ENCODE data around the gene TBRG1. TPM values are rescaled to one million over a fixed set of nuclear protein-coding genes. Genes with fewer than 3 reads are reported as not detected.

The TBRG1 gene, protein sequence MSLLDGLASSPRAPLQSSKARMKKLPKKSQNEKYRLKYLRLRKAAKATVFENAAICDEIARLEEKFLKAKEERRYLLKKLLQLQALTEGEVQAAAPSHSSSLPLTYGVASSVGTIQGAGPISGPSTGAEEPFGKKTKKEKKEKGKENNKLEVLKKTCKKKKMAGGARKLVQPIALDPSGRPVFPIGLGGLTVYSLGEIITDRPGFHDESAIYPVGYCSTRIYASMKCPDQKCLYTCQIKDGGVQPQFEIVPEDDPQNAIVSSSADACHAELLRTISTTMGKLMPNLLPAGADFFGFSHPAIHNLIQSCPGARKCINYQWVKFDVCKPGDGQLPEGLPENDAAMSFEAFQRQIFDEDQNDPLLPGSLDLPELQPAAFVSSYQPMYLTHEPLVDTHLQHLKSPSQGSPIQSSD
- 10 to 100 TPM; 15.4 to 31.2 (median 19.8) TPM for total RNA-seq

- peak in 1 of 6 experiments; percentile 9 for TF ChIP-seq CTCF (IDR thresholded peaks at IDR 0.05)
- TF ChIP-seq POLR2A (IDR thresholded peaks at IDR 0.05): peak in 3 of 4 donors; percentile 35 to 86 (median 83)
- intact Hi-C loops (cut with DNase I): no loop called here
- peak within 1 kb of the TSS; percentile 57 to 91 (median 72) for H3K4me3 ChIP-seq
- peaks cover 0 to 11% (median 0%) of the 10 kb centered on the region in 4 donors for H3K27me3 ChIP-seq
- peaks cover 5 to 32% (median 18%) of the 10 kb centered on the region in 3 donors for H3K4me1 ChIP-seq
- no peaks in the 10 kb centered on the region for H3K9me3 ChIP-seq
- H3K36me3 ChIP-seq: peaks cover 6 to 31% (median 16%) of the 10 kb centered on the region in 3 donors
- peak; percentile 42 for DNase-seq
- H3K27ac ChIP-seq: peak within 1 kb of the TSS; percentile 84 to 94 (median 87)
- WGBS, 2 donors: 0 to 1% methylated on average over 14 to 25 of the region's 57 CpGs
These were observed at the start of gene TBRG1 for GRCh38 chr11:124622531-124623451. Gene TBRG1 (plus strand): TSS chr11:124622864. CDS start chr11:124623084, 220 bp downstream.

GRCh38 chr11:124577716-124578427, 44.8 kb upstream of the TBRG1 start:
- no peak for TF ChIP-seq CTCF (IDR thresholded peaks at IDR 0.05)
- TF ChIP-seq POLR2A (IDR thresholded peaks at IDR 0.05): no peak
- no peak for DNase-seq
- WGBS, 2 donors: 74% methylated on average over 6 of the region's 6 CpGs

GRCh38 chr11:124578761-124579160, 43.9 kb upstream of the TBRG1 start:
- WGBS, 2 donors: 40 to 50% methylated on average over 4 of the region's 4 CpGs
- TF ChIP-seq POLR2A (IDR thresholded peaks at IDR 0.05): no peak
- Histone ChIP-seq H3K4me3 (no peak overlapping the region), H3K36me3 (no peaks in the 10 kb centered on the region), H3K27ac (no peak overlapping the region), H3K9me3 (no peaks in the 10 kb centered on the region), H3K27me3 (peaks cover 0 to 3% (median 0%) of the 10 kb centered on the region in 4 donors), H3K4me1 (no peaks in the 10 kb centered on the region)
- DNase-seq: no peak
- intact Hi-C loops (cut with DNase I): no loop called here

More at GRCh38 chr11:124577716-124578427, 44.8 kb upstream of the TBRG1 start:
- H3K4me1 ChIP-seq: no peaks in the 10 kb centered on the region
- no peaks in the 10 kb centered on the region for H3K36me3 ChIP-seq
- no peaks in the 10 kb centered on the region for H3K9me3 ChIP-seq
- H3K27me3 ChIP-seq: peaks cover 0 to 3% (median 0%) of the 10 kb centered on the region in 4 donors
- H3K27ac ChIP-seq: no peak overlapping the region
- H3K4me3 ChIP-seq: no peak overlapping the region
- intact Hi-C loops (cut with DNase I): no loop called here

- intact Hi-C loops (cut with DNase I): loop anchor here (10.0 kb wide), 1 partner anchor 157 kb away; the partner anchor contains the start of gene OR8B4
- DNase-seq: no peak
- H3K27me3 ChIP-seq: peaks cover 0 to 5% (median 0%) of the 10 kb centered on the region in 4 donors
- WGBS, 2 donors: 45 to 65% methylated on average over 2 to 5 of the region's 6 CpGs
- H3K27ac ChIP-seq: no peak overlapping the region
- H3K4me3 ChIP-seq: no peak overlapping the region
- no peaks in the 10 kb centered on the region for H3K36me3 ChIP-seq
- H3K9me3 ChIP-seq: no peaks in the 10 kb centered on the region
- TF ChIP-seq CTCF (IDR thresholded peaks at IDR 0.05) (no peak), POLR2A (IDR thresholded peaks at IDR 0.05) (no peak)
- H3K4me1 ChIP-seq: no peaks in the 10 kb centered on the region
These were observed 40.8 kb upstream of the TBRG1 start for GRCh38 chr11:124581817-124582216.

GRCh38 chr11:124582565-124582964, 40.1 kb upstream of the TBRG1 start:
- Histone ChIP-seq H3K27ac (no peak overlapping the region), H3K36me3 (no peaks in the 10 kb centered on the region), H3K9me3 (no peaks in the 10 kb centered on the region), H3K4me1 (no peaks in the 10 kb centered on the region), H3K4me3 (no peak overlapping the region), H3K27me3 (peaks cover 0 to 6% (median 0%) of the 10 kb centered on the region in 4 donors)
- no peak for TF ChIP-seq POLR2A (IDR thresholded peaks at IDR 0.05)
- TF ChIP-seq CTCF (IDR thresholded peaks at IDR 0.05): no peak
- intact Hi-C loops (cut with DNase I): loop anchor here (10.0 kb wide), 1 partner anchor 158 kb away; the partner anchor contains the start of gene OR8B4
- 87 to 89% methylated on average over 2 of the region's 2 CpGs for WGBS, 2 donors
- DNase-seq: no peak
